Dermis microvascular lymphatic vessel endothelial cell (primary cell): Measurements from ENCODE around the gene ABHD10. TPM values are rescaled to one million over a fixed set of nuclear protein-coding genes. Genes with fewer than 3 reads are reported as not detected.

Experiments used
- DNase-seq, 2 donors: peaks; one replicate each; pipeline versions ENCODE4 v3.0.0 to v3.0.0-alpha.2; 2010; ENCODE audit warnings: low read depth in 2 of 2
- total RNA-seq: library from RNA; depleted of rRNA; stranded (reverse); fragments of >200 nt; gene quantifications from 2 replicates; pipeline ENCODE4 v1.2.1, GENCODE V29; 2014

Gene ABHD10
- total RNA-seq, 1 donor from 2014 or later: 25.8 TPM

DNA sequence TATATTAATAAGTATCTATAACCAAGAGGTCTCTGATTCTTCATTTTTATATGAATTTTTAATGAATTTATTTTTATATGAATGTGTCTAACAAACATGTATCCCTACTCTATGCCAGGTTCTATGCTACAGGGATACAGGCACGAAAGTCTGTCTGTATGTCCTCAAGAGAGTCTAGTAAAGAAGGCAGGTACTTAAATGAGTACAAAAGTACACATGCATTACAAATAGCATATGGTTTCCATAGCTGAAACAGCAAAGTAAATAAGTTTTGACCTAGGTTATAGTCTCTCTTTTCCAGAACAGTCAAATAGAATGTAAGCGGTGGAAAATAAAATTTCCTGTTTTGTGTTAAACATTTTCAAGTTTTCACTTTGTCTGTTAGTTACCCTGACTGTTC is 13.3 kb upstream of the ABHD10 start:
- DNase-seq: no peak

GRCh38 chr3:111967068-111967467 is 11.8 kb upstream of the ABHD10 start:
- DNase-seq: peak in 1 of 2 donors; percentile 76

DNA sequence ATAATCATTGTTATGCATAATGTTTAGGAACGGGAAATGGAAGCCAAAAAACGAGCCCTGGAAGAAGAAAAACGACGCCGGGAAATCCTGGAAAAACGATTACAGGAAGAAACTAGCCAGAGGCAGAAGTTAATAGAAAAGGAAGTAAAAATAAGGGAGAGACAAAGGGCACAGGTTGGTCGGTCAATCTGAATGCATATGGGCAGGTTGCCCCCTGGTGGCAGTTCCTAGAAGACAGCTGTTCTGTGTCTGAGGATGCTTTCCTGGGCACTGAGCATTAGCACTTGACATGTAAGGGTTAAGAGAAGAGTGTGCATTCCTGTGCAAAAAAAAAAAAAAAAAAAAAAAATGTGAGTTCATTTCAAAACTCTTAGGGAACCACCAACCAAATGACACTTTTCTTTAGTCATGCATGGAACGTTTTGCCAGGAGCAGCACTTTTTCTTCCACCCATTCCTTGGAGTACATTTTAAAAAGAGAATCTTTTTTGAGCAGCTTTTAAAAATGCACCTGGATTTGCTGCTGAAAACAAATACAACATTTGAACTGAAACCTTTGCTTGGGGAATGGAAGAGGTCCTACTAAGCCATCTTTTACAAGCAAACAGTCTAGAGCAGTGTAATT is 11.1 kb upstream of the ABHD10 start:
- peak; percentile 73 to 85 for DNase-seq

- no peak for DNase-seq
Observed at GRCh38 chr3:111968319-111969054, 10.3 kb upstream of the ABHD10 start.

DNA sequence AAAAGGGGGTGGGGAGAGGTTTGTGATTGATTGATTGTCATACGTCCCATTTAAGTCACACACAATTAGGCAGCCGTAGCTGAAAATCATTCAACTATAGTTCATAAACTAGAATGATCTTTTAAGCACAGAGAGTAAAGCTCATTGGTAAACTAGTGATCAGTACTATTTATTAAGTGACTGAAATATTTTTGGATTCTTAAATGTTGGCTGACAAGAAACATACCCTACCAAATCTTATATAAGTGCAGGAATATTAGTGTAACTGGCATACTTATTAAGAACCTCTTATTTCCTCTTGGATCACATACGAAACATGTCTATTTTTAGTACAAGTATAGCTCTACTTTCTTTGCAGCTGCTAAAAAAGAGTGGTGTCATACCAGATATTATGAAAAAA is 8.4 kb upstream of the ABHD10 start:
- DNase-seq: no peak

- DNase-seq: no peak
Observed at GRCh38 chr3:111971533-111972130, 7.2 kb upstream of the ABHD10 start.

GRCh38 chr3:111972891-111973290 is 5.9 kb upstream of the ABHD10 start:
- DNase-seq: no peak

DNA sequence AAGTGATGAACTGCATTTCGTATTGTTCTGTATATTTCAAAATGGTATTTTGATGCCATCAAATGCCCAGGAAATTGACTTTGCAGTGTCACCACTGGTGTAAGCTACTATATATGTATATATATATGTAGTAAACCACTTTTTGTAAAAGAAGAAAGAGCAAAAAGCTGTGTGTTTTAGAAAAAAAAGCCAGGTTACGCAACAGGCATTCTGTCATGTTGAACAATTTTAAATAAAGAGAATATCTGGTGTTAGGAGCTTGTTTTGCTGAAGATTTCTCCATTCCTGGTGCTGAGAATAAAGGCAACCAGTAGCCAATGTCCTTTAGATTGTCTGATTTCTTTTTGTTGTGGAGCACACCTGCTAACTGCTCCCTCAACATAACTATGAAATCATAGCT is 3.7 kb upstream of the ABHD10 start:
- no peak for DNase-seq

- no peak for DNase-seq
Observed at GRCh38 chr3:111976254-111976653, 2.6 kb upstream of the ABHD10 start.

DNA sequence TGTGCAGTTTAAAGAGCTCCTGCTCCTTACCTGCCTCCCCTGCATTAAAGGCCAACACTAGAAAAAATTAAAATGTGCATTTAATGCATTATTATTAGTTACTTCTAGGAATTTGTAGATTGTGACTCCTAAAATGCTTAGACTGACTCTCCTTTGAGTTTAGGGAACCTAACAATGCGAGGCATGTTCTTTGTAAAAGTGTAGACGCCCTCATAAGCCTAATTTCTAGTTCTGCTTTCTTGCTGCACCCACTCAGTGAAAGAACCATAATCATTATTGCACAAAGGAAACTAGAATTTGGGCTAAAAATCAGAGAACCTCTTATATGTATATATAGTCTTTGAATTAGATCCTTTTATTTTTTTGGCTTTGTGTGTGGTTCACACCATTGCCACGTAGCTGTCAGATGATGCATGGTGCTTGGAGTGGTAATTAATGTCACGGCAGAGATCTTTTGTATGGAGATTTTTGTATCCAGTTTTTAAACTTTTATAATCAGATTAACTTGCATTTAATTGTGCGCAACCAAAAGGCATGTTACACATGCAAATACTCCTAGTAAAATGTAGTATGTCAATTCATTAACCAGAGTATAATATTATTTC is 710 bp downstream of the ABHD10 start:
- peak in 1 of 2 donors; percentile 32 for DNase-seq

GRCh38 chr3:111980716-111981456 is 2.1 kb downstream of the ABHD10 start:
- DNase-seq: no peak

DNA sequence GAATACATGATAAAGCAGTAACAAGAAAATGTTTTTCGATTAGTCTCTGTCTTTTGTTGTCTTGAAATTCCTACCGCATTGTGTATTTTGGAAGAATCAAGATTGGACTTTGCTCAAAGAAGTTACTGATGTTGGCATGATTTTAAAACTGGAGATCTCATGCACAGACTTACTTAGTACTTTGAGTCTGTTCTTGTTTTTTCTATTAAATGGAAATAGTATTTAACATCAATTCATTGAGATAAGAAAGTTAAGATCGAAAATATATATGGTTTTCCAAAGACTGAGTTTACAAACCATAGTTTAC is 2.6 kb downstream of the ABHD10 start:
- no peak for DNase-seq

- no peak for DNase-seq
Observed at GRCh38 chr3:111984636-111985298, 5.9 kb downstream of the ABHD10 start.

- no peak for DNase-seq
Observed at GRCh38 chr3:111986800-111987199, 8.0 kb downstream of the ABHD10 start.

DNA sequence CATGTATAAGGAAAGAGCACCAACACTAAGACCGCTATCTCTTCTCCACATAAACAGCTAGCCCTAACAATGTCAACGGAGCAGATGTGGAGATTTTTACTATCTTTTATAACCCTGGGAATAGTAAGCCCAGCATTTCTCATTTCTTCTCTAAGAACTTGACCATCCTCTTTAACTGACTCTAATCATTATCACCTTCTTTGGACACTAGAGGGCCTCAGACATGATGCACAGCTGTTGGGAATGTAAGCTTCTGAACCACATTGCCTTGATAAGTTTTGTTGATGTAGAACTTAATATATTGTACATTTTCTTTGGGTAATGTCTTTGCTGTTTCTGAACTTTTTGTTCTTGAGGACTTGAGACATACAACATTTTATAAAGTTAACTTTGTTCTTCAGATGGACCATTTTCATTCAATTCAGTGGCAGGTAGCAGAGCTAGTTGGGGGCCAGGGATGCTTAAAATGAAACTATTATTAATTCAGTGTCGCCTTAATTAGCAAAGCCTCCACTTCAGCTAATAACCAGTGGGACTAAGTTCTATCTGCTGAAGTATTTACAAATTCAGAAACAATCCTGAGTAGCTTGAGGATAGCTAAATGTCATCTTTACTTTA is 10.3 kb downstream of the ABHD10 start:
- peak; percentile 54 to 74 for DNase-seq

DNA sequence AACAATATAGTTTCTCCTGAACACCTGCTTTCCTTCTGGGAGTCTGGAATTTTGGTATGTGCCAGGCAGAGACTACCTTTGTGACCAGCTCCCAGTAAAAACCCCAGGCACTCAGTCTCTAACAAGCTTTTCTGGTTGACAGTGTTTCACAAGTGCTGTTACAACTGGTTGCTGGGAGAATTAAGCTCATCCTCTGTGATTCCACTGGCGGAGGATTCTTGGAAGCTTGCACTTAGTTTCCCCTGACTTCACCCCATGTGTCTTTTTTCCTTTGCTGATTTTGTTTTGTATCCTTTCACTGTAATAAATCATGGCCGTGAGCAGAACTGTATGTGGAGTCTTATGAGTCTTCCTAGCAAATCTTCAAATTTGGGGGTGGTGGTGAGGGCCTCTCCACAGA is 14.2 kb downstream of the ABHD10 start:
- no peak for DNase-seq

- peak in 1 of 2 donors; percentile 27 for DNase-seq
Observed at GRCh38 chr3:111998636-111999483, 20.0 kb downstream of the ABHD10 start, which contains the start of gene TAGLN3. Gene TAGLN3, plus strand, starts transcription at chr3:111998922. Its CDS starts 501 bp downstream, at chr3:111999423.

DNA sequence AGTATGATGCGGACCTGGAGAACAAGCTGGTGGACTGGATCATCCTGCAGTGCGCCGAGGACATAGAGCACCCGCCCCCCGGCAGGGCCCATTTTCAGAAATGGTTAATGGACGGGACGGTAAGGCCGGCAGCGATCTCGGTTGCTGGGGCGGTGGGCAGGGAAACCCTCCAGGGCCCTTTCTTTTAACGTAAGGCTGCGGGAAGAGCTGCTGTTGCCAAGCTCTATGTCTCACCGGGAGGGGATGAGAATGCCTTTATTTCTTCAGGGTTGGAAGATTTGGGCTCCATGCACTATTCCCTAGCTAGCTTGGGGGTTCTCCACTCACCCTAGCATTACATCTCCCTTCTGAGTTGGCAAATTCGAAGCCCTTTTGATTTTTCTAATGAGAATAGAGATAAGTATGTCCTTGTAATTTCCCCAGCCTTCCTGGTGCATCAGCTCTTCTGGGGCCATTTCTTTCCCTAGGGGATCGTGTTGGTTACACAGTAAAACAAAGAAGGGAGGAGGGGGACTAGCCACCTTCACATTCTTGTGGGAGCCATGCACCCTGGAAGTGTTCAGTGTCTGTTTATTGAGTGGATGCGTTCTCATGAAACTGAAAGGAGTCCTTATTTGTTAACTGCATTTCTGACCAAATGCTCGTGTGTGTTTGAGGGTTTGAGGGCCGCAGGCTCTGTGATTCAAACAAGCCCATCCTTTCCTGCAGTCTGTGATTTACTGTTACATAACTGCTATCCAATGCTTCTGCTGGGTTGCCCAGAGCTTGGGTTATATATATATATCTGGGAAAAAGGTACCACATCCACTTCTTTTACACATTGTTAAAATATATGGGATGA is 20.9 kb downstream of the ABHD10 start:
- no peak for DNase-seq

DNA sequence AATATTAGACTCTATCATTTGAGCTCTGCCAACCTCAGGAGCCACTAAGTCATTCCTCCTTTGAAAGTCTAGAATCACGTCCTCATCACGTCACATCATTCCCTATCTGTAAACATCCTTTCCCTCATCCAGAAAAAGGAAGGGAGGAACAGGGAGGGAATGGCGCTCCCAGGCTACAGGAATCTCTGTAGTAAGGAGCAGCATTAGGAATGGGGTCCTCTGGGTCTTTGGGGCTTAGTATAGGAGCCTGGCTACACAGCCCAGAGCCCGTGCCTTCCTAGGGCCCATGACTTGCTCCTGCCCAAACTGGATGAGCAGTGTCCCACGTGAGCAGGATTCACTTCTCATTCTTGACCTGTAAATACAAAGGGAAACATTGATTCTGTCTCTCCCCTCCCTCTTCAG is 21.5 kb downstream of the ABHD10 start:
- no peak for DNase-seq
